ENCODE results near the gene PLA2G2C.

GRCh38 chr1:20126806-20127440, 59.4 kb downstream of the PLA2G2C start:
- TF ChIP-seq CTCF (conservative IDR thresholded peaks at IDR 0.05; ENCODE audit: low read length) (no peak), EZH2phosphoT487 (IDR thresholded peaks at IDR 0.05; ENCODE audit: borderline replicate concordance, low read depth, low read length) (no peak)

Measured in OCI-LY7 (cell line).